HEK293 (cell line): ENCODE measurements around the gene FBXL13.

Experiments used
- CTCF ChIA-PET: fragments of 350-600 bp; formaldehyde crosslinking; extraction: SDS; loops from one replicate; lab custom pipeline; 2021; ENCODE audit warnings: antibody characterized with exemption; lab: Yijun Ruan, JAX
- POLR2A ChIA-PET: fragments of 300-600 bp; formaldehyde crosslinking; extraction: SDS; loops from one replicate; lab custom pipeline; 2020; ENCODE audit warnings: antibody characterized with exemption, inconsistent platforms; lab: Yijun Ruan, JAX
- H3K27ac ChIP-seq: fragments of 200-500 bp; sonication (Bioruptor generic); 2 replicates; pipeline ENCODE4 v1.5.1; 2014; ENCODE audit warnings: low read depth, low read length, control low read depth, inconsistent platforms; ENCODE audit errors: extremely low read depth
- H3K36me3 ChIP-seq, 2 experiments: fragments of 200-500 bp in 1 of 2; sonication (Bioruptor generic) in 1 of 2; 1 replicate in 1 of 2; 2 replicates in 1 of 2; pipeline ENCODE4 v1.5.1; 2014 to 2017; ENCODE audit warnings: inconsistent platforms in 2 of 2, low read length in 2 of 2; ENCODE audit not compliant: control insufficient read depth in 2 of 2, insufficient read depth in 1 of 2
- H3K4me1 ChIP-seq: fragments of 200-500 bp; sonication (Bioruptor generic); 2 replicates; pipeline ENCODE4 v1.5.1; 2014; ENCODE audit warnings: mild to moderate bottlenecking, low read length, inconsistent platforms; ENCODE audit not compliant: control insufficient read depth, insufficient read depth
- H3K4me3 ChIP-seq: 2 replicates; pipeline ENCODE4 v1.5.1; 2011; ENCODE audit warnings: low read depth, mild to moderate bottlenecking, control low read depth, low read length, moderate library complexity
- H3K9me3 ChIP-seq: fragments of 200-500 bp; sonication (Bioruptor generic); 2 replicates; pipeline ENCODE4 v1.5.1; 2014; ENCODE audit warnings: low read depth, low read length, inconsistent platforms; ENCODE audit not compliant: control insufficient read depth, insufficient read depth
- EGR2 ChIP-seq: fragments of 450-650 bp; formaldehyde crosslinking; IDR thresholded peaks from 2 replicates; pipeline ENCODE4 v1.5.1; 2016; ENCODE audit warnings: low read depth, missing biosample characterization, missing genetic modification characterization
- SALL2 ChIP-seq: fragments of 450-650 bp; formaldehyde crosslinking; IDR thresholded peaks from 2 replicates; pipeline ENCODE4 v1.5.0; 2017; ENCODE audit warnings: missing biosample characterization, mild to moderate bottlenecking, missing genetic modification characterization, borderline replicate concordance
- ZNF169 ChIP-seq: fragments of 450-650 bp; formaldehyde crosslinking; IDR thresholded peaks from 2 replicates; pipeline ENCODE4 v1.5.1; 2016; ENCODE audit warnings: missing biosample characterization, missing genetic modification characterization
- ZNF174 ChIP-seq: fragments of 450-650 bp; formaldehyde crosslinking; IDR thresholded peaks from 2 replicates; pipeline ENCODE4 v1.5.0; 2017; ENCODE audit warnings: missing biosample characterization, mild to moderate bottlenecking, missing genetic modification characterization
- ZNF211 ChIP-seq: fragments of 450-650 bp; formaldehyde crosslinking; IDR thresholded peaks from 2 replicates; pipeline ENCODE4 v1.5.1; 2016; ENCODE audit warnings: low read depth, missing biosample characterization, missing genetic modification characterization
- ZNF239 ChIP-seq: fragments of 450-650 bp; formaldehyde crosslinking; IDR thresholded peaks from 2 replicates; pipeline ENCODE4 v1.5.1; 2016; ENCODE audit warnings: missing biosample characterization, missing genetic modification characterization
- ZNF248 ChIP-seq: fragments of 450-650 bp; formaldehyde crosslinking; IDR thresholded peaks from 2 replicates; pipeline ENCODE4 v1.5.1; 2017; ENCODE audit warnings: missing biosample characterization, missing genetic modification characterization
- ZNF26 ChIP-seq: fragments of 450-650 bp; formaldehyde crosslinking; IDR thresholded peaks from 2 replicates; pipeline ENCODE4 v1.5.1; 2016; ENCODE audit warnings: missing biosample characterization, missing genetic modification characterization
- ZNF433 ChIP-seq: fragments of 450-650 bp; formaldehyde crosslinking; IDR thresholded peaks from 2 replicates; pipeline ENCODE4 v1.5.1; 2016; ENCODE audit warnings: missing biosample characterization, missing genetic modification characterization, low read depth
- ZNF585B ChIP-seq: fragments of 450-650 bp; formaldehyde crosslinking; IDR thresholded peaks from 2 replicates; pipeline ENCODE4 v1.5.1; 2016; ENCODE audit warnings: missing biosample characterization, missing genetic modification characterization
- ZNF658 ChIP-seq: fragments of 450-650 bp; formaldehyde crosslinking; IDR thresholded peaks from 2 replicates; pipeline ENCODE4; 2016; ENCODE audit warnings: missing biosample characterization, missing genetic modification characterization
- TF ChIP-seq, protein P1 (sequence below): fragments of 450-650 bp; formaldehyde crosslinking; IDR thresholded peaks from 2 replicates; pipeline ENCODE4 v1.5.1; 2016; ENCODE audit warnings: missing biosample characterization, missing genetic modification characterization
- TF ChIP-seq, protein P2 (sequence below): fragments of 450-650 bp; formaldehyde crosslinking; conservative IDR thresholded peaks from 2 replicates; pipeline ENCODE4 v1.5.1; 2016; ENCODE audit warnings: low read depth, missing biosample characterization, missing genetic modification characterization

The FBXL13 gene

DNA sequence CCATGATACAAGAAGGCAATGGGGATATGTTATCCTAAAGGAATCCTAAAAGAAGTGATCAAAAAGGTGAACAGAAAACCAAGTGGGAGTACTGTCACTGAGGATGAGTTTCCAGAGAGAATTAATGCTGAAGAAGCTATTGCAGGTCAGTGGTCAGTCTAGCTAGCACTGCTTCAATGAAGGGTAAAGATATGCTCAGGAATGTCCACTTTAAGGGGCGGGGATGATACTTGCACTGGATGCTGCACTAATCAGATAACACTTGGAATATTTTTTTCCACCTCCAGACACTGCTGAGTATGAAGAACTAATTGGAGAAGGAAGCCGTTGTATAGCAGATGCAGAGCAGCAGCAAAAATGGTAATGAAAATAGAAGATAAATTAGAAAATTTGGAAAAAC, 86.5 kb downstream of the FBXL13 start (continued):
- no peak for TF ChIP-seq EGR2 (tag by site-specific recombination)

DNA sequence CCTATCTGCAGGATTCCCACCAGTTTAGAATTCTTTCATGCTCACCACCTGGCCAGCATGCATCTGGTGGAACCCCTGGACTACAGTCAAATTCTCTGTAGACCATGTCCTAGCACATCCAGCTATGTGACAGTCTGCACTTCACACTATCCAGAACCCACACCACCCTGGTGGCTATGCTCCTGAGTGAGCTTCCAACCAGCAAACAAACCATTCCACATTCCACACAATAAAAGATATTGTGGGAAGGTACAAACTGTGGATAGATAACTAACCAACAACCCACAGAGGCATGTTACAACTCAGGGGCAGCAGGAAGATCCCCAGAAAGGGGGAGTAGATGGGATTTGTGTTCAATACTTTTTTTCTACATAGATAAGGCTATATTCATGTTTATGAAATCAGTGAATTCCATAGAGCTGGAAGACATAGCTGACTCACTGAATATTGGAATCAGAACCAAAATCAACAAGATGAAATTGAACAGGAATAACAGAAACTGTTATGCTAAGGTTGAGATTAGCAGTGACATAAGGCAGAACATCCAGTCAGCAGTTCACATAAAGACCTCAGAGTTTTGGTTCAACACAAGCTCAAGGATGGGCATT, 89.3 kb downstream of the FBXL13 start:
- no peak overlapping the region for H3K4me3 ChIP-seq
- H3K4me1 ChIP-seq, result no peaks in the 10 kb centered on the region
- POLR2A ChIA-PET, result no interaction called here
- H3K36me3 ChIP-seq, result no peaks in the 10 kb centered on the region
- no peak overlapping the region for H3K27ac ChIP-seq
- CTCF ChIA-PET, result no interaction called here
- no peak for TF ChIP-seq ZNF26 (tag by site-specific recombination)
- no peak for TF ChIP-seq ZNF169 (tag by site-specific recombination)
- no peaks in the 10 kb centered on the region for H3K9me3 ChIP-seq

DNA sequence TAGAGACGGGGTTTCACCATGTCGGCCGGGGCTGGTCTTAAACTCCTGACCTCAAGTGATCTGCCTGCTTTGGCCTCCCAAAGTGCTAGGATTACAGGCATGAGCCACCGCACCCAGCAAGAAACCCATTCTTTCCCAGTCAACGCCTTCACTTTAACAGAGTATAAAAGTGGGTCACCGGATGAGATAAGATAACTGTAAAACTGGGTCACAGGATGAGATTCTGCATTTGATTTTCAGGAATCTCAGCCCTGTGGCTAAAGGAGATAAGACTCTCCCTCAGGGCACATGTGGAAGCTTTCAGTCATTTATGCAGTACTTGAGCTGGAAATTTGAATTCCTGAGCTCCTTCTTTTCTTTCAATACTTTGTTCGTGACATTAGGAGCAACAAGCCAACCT, 91.0 kb downstream of the FBXL13 start:
- H3K9me3 ChIP-seq, result no peaks in the 10 kb centered on the region
- CTCF ChIA-PET, result no interaction called here
- no peak overlapping the region for H3K27ac ChIP-seq
- TF ChIP-seq, protein P1, sequence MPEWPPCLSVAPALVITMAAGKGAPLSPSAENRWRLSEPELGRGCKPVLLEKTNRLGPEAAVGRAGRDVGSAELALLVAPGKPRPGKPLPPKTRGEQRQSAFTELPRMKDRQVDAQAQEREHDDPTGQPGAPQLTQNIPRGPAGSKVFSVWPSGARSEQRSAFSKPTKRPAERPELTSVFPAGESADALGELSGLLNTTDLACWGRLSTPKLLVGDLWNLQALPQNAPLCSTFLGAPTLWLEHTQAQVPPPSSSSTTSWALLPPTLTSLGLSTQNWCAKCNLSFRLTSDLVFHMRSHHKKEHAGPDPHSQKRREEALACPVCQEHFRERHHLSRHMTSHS, result no peak
- TF ChIP-seq ZNF211 (tag by site-specific recombination), result no peak
- TF ChIP-seq ZNF433 (tag by site-specific recombination), result no peak
- TF ChIP-seq SALL2 (tag by site-specific recombination), result no peak
- TF ChIP-seq, protein P2, sequence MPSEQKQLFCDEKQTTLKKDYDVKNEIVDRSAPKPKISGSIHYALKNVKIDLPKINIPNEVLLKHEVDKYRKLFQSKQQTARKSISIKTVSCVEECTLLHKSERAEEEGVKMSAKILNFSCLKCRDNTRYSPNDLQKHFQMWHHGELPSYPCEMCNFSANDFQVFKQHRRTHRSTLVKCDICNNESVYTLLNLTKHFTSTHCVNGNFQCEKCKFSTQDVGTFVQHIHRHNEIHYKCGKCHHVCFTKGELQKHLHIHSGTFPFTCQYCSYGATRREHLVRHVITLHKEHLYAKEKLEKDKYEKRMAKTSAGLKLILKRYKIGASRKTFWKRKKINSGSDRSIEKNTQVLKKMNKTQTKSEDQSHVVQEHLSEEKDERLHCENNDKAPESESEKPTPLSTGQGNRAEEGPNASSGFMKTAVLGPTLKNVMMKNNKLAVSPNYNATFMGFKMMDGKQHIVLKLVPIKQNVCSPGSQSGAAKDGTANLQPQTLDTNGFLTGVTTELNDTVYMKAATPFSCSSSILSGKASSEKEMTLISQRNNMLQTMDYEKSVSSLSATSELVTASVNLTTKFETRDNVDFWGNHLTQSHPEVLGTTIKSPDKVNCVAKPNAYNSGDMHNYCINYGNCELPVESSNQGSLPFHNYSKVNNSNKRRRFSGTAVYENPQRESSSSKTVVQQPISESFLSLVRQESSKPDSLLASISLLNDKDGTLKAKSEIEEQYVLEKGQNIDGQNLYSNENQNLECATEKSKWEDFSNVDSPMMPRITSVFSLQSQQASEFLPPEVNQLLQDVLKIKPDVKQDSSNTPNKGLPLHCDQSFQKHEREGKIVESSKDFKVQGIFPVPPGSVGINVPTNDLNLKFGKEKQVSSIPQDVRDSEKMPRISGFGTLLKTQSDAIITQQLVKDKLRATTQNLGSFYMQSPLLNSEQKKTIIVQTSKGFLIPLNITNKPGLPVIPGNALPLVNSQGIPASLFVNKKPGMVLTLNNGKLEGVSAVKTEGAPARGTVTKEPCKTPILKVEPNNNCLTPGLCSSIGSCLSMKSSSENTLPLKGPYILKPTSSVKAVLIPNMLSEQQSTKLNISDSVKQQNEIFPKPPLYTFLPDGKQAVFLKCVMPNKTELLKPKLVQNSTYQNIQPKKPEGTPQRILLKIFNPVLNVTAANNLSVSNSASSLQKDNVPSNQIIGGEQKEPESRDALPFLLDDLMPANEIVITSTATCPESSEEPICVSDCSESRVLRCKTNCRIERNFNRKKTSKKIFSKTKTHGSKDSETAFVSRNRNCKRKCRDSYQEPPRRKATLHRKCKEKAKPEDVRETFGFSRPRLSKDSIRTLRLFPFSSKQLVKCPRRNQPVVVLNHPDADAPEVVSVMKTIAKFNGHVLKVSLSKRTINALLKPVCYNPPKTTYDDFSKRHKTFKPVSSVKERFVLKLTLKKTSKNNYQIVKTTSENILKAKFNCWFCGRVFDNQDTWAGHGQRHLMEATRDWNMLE (tag by site-specific recombination), result no peak
- no peak for TF ChIP-seq ZNF585B
- no peak for TF ChIP-seq ZNF248 (tag by site-specific recombination)
- no peak for TF ChIP-seq ZNF174
- no peak for TF ChIP-seq ZNF658 (tag by site-specific recombination)
- no peak for TF ChIP-seq ZNF239 (tag by site-specific recombination)
- TF ChIP-seq, all 188 proteins: peak for 0
- no peaks in the 10 kb centered on the region for H3K4me1 ChIP-seq
- H3K4me3 ChIP-seq, result no peak overlapping the region
- H3K36me3 ChIP-seq, result no peaks in the 10 kb centered on the region
- POLR2A ChIA-PET, result no interaction called here
